K562 (cell line): ENCODE data around the gene ARMC9. TPM values are rescaled to one million over a fixed set of nuclear protein-coding genes. Genes with fewer than 3 reads are reported as not detected.

Source experiments
- DPF2 ChIP-seq: fragments of 450-650 bp; IDR thresholded peaks from 2 replicates; pipeline ENCODE4 v1.6.1; 2016
- EZH2 ChIP-seq: IDR thresholded peaks from 2 replicates; pipeline ENCODE4 v1.6.1; 2012; ENCODE audit warnings: low read depth, mild to moderate bottlenecking, inconsistent platforms, low read length, borderline replicate concordance
- JUN ChIP-seq, 2 experiments: sonication (generic) in 1 of 2; formaldehyde crosslinking in 1 of 2; IDR thresholded peaks; 2 replicates each; pipeline versions ENCODE4 v1.6.1 to v1.8.0; 2012 to 2022; ENCODE audit warnings: borderline replicate concordance in 2 of 2, mild to moderate bottlenecking in 2 of 2, improper control_type of control experiment in 1 of 2, low read depth in 1 of 2, low read length in 1 of 2, missing genetic modification reagents in 1 of 2
- JUNB ChIP-seq: fragments of 450-650 bp; formaldehyde crosslinking; conservative IDR thresholded peaks from 2 replicates; pipeline ENCODE4 v1.4.0; 2020; ENCODE audit warnings: mild to moderate bottlenecking
- KHSRP ChIP-seq: fragments of 450-650 bp; IDR thresholded peaks from 2 replicates; pipeline ENCODE4 v1.6.1; 2017
- MAFF ChIP-seq: IDR thresholded peaks from 2 replicates; pipeline ENCODE4 v1.6.1; 2012; ENCODE audit warnings: low read length, improper control_type of control experiment
- NR3C1 ChIP-seq: sonication (generic); formaldehyde crosslinking; IDR thresholded peaks from 2 replicates; pipeline ENCODE4 v1.8.1; 2022; ENCODE audit warnings: missing genetic modification reagents
- NR4A1 ChIP-seq, 2 experiments: fragments of 250-450 bp in 1 of 2; fragments of 450-650 bp in 1 of 2; sonication (Bioruptor Pico) in 1 of 2; IDR thresholded peaks; 2 replicates each; pipeline versions ENCODE4 v1.4.0 to v1.6.1; 2016 to 2020; ENCODE audit warnings: mild to moderate bottlenecking in 2 of 2, missing compliant biosample characterization in 1 of 2, missing genetic modification characterization in 1 of 2, moderate library complexity in 1 of 2
- NRF1 ChIP-seq, 2 experiments: fragments of 450-650 bp; IDR thresholded peaks in 1 of 2; conservative IDR thresholded peaks in 1 of 2; 2 replicates each; pipeline ENCODE4 v1.6.1; 2014; ENCODE audit warnings: mild to moderate bottlenecking in 2 of 2
- PKNOX1 ChIP-seq: fragments of 450-650 bp; IDR thresholded peaks from 2 replicates; pipeline ENCODE4 v1.6.1; 2016
- SMARCE1 ChIP-seq: fragments of 450-650 bp; IDR thresholded peaks from 2 replicates; pipeline ENCODE4 v1.7.1; 2016; ENCODE audit warnings: mild to moderate bottlenecking
- ZBTB43 ChIP-seq: sonication (generic); formaldehyde crosslinking; IDR thresholded peaks from 2 replicates; pipeline ENCODE4 v1.8.0; 2023; ENCODE audit warnings: mild to moderate bottlenecking, missing genetic modification reagents
- ZNF124 ChIP-seq: sonication (generic); formaldehyde crosslinking; IDR thresholded peaks from 2 replicates; pipeline ENCODE4 v1.8.1; 2022; ENCODE audit warnings: missing genetic modification reagents
- ZNF197 ChIP-seq: fragments of 200-800 bp; sonication (Bioruptor generic); IDR thresholded peaks from 2 replicates; pipeline ENCODE4 v1.6.1; 2016; ENCODE audit warnings: low read depth, missing genetic modification characterization, missing compliant biosample characterization
- polyA plus RNA-seq, 8 experiments: library from polyadenylated mRNA; depleted of rRNA in 4 of 8; stranded (reverse) in 5 of 8; unstranded in 3 of 8; fragments of >200 nt; fragmentation: Nextera tagmentation in 2 of 8; fragmentation: Illumina TruSeq in 1 of 8; extraction: Ambion mirVana in 2 of 8; extraction: Trizol in 1 of 8; gene quantifications; 2 replicates each; pipeline versions ENCODE4 v1.2.1 to v1.2.3, GENCODE V29; 2011 to 2014; ENCODE audit warnings: inconsistent platforms in 1 of 8, missing spikeins in 1 of 8
- total RNA-seq, 7 experiments: library from RNA; depleted of rRNA in 6 of 7; stranded (reverse); fragments of >200 nt in 6 of 7; fragmentation: Illumina TruSeq in 2 of 7; extraction: Trizol in 2 of 7; gene quantifications; 2 replicates each; pipeline versions ENCODE4 v1.2.1 to v1.2.3, GENCODE V29; 2011 to 2021; ENCODE audit warnings: low replicate concordance in 1 of 7
- TF ChIP-seq, protein P1 (sequence below), 2 experiments: fragments of 450-650 bp; IDR thresholded peaks; 2 replicates each; pipeline ENCODE4 v1.6.1; 2016; ENCODE audit warnings: mild to moderate bottlenecking in 2 of 2, borderline replicate concordance in 1 of 2, low read depth in 1 of 2, moderate library complexity in 1 of 2
- TF ChIP-seq, protein P2 (sequence below): fragments of 450-650 bp; IDR thresholded peaks from 2 replicates; pipeline ENCODE4 v1.6.1; 2016; ENCODE audit warnings: missing biosample characterization, missing genetic modification characterization

The ARMC9 gene
- total and polyA plus RNA-seq, 9 of the 15 experiments (the other 6 are each of a cell fraction or from before 2014, with no cell fraction given), result 0.36 to 2.3 (median 1.1) TPM

- TF ChIP-seq ZBTB43 (CRISPR knock-in tag) (no peak), ZNF124 (CRISPR knock-in tag) (no peak), JUN (IDR thresholded peaks at IDR 0.05; ENCODE audit: borderline replicate concordance, low read depth, low read length) (peak; percentile 83), JUN (CRISPR knock-in tag; IDR thresholded peaks at IDR 0.05; ENCODE audit: borderline replicate concordance) (no peak), DPF2 (peak; percentile 85), MAFF (0 out of 2 replicates have a peak, but pooled peaks have one; percentile 6), EZH2 (no peak), NR4A1 (CRISPR knock-in tag; IDR thresholded peaks at IDR 0.05) (no peak), NR4A1 (tag; IDR thresholded peaks at IDR 0.05) (no peak), JUNB (CRISPR knock-in tag) (0 out of 2 replicates have a peak, but pooled peaks have one; percentile 17), KHSRP (no peak), ZNF197 (no peak), PKNOX1 (no peak), NRF1 (conservative IDR thresholded peaks at IDR 0.05 in 1 of 2, IDR thresholded peaks at IDR 0.05 in 1 of 2) (peak in 1 of 2 experiments; percentile 28; a peak in 2 of 4 replicates), NR3C1 (no peak), SMARCE1 (peak; percentile 85)
- TF ChIP-seq, protein P1, sequence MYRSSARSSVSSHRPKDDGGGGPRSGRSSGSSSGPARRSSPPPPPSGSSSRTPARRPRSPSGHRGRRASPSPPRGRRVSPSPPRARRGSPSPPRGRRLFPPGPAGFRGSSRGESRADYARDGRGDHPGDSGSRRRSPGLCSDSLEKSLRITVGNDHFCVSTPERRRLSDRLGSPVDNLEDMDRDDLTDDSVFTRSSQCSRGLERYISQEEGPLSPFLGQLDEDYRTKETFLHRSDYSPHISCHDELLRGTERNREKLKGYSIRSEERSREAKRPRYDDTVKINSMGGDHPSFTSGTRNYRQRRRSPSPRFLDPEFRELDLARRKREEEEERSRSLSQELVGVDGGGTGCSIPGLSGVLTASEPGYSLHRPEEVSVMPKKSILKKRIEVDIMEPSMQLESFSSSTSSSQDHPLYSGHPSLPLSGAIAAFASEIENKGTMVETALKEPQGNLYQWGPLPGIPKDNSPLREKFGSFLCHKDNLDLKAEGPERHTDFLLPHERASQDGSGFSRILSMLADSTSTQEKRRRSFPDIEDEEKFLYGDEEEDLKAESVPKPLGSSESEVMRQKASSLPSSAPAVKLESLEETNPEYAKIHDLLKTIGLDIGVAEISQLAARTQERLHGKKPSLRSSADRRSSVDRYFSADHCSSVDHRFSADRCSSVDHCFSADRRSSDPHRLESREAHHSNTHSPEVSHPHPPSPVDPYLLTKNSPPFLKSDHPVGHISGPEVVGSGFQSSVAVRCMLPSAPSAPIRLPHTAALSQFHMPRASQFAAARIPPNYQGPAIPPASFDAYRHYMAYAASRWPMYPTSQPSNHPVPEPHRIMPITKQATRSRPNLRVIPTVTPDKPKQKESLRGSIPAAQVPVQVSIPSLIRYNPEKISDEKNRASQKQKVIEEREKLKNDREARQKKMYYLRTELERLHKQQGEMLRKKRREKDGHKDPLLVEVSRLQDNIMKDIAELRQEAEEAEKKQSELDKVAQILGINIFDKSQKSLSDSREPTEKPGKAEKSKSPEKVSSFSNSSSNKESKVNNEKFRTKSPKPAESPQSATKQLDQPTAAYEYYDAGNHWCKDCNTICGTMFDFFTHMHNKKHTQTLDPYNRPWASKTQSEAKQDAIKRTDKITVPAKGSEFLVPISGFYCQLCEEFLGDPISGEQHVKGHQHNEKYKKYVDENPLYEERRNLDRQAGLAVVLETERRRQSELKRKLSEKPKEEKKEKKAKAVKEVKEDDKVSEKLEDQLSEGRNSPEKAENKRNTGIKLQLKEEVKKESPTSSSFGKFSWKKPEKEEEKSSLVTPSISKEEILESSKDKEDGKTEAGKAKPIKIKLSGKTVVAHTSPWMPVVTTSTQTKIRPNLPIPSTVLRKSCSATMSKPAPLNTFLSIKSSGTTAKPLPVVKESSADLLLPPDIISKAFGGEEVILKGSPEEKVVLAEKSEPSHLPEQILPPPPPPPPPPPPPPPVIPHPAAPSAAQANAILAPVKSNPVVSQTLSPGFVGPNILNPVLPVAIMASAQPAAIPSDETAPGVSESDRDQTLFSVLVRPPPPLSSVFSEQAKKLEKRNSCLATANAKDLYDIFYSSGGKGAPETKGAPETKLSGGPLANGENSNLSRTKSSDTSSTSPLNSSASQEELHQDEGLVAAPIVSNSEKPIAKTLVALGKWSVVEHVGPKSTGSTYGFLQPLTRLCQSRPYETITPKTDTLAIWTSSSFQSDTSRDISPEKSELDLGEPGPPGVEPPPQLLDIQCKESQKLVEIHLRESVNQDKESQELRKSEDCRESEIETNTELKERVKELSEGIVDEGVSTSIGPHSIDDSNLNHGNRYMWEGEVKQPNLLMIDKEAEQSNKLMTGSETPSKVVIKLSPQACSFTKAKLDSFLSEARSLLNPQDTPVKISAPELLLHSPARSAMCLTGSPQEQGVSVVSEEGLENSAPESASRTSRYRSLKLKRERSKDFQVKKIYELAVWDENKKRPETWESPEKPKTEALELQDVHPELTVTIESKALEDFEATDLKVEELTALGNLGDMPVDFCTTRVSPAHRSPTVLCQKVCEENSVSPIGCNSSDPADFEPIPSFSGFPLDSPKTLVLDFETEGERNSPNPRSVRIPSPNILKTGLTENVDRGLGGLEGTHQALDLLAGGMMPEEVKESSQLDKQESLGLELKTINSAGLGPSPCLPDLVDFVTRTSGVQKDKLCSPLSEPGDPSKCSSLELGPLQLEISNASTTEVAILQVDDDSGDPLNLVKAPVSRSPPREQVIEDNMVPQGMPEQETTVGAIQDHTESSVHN (IDR thresholded peaks at IDR 0.05; ENCODE audit: borderline replicate concordance in 1 of 2, low read depth in 1 of 2), result no peak
- TF ChIP-seq, protein P2, sequence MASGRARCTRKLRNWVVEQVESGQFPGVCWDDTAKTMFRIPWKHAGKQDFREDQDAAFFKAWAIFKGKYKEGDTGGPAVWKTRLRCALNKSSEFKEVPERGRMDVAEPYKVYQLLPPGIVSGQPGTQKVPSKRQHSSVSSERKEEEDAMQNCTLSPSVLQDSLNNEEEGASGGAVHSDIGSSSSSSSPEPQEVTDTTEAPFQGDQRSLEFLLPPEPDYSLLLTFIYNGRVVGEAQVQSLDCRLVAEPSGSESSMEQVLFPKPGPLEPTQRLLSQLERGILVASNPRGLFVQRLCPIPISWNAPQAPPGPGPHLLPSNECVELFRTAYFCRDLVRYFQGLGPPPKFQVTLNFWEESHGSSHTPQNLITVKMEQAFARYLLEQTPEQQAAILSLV, result no peak
Measured at GRCh38 chr2:231200805-231201474, 2.5 kb downstream of the ARMC9 start (continued).
